ENCODE data around the gene MARVELD3.

MARVELD3 gene

GRCh38 chr16:71671165-71671564 lies 45.2 kb downstream of the MARVELD3 start:
- TF ChIP-seq CTCF (IDR thresholded peaks at IDR 0.05) = no peak

DNA sequence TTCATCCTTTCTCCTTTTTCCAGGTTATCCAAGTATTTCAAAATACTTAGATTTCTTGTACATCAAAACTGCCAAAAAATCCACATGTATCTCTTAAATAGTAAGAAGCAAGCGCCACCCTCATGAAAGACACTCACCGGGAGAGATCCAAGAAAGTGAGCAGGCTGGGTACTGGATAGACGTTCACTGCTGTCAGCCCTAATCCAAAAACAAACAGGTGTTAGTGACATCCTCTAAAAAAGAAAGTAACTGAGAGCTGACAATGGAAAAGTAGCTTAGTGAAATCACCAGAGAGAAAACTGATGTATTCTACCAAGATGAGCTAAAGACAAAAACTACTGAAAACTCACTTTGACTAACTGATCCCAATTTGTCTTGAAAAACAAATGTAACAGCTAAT lies 46.1 kb downstream of the MARVELD3 start:
- TF ChIP-seq CTCF (IDR thresholded peaks at IDR 0.05) = no peak

DNA sequence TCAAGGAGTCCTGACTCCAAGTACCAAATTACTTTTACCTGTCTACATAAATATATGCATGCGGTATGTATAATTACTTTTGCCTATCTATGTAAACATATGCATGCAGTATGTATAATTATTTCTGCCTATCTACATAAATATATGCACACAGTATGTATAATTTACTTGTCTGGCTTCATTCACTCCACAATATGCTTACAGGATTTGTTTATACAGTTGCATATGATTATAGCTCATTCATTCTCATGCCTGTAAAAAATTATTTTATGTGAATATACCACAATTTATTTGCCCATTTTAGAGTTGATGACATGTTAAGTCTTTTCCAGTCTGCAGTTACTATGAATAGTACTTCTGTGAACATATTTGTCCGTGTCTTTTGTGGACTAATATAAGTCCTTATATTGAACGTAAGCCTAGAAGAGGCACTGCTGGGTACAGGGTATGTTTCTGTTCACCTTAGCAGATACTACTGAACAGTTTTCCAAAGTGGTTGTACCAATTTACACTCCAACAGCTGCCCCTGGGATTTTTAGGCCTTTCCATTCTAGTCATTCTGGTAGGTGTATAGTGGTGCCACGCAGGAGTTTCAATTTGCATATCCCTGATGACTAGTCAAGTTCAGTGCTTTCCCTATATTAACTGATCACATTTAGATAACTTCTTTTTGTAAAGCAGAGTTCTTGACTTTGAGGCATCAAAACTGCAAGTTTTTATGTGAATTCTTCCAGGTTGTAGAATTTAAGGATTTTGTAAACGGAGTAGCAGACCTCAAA lies 47.0 kb downstream of the MARVELD3 start:
- TF ChIP-seq CTCF (IDR thresholded peaks at IDR 0.05) = no peak

DNA sequence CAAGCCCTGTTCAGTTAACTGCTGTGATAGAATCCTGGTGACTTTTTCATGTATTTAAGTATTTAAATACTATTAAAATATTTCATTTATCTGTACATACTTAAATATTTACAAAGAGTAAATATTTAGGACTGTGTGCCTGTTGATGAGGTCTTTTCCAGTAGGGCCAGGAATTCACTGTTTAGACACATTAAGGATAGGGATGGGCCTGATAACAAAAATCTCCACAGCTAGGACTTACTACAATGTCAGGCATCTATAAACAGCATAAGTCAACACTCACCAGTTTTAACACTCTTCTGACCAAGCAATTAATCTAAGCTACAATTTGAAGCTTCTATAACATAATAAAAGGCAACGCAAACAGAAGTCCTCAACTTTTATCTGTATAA lies 47.6 kb downstream of the MARVELD3 start:
- no peak for TF ChIP-seq CTCF (IDR thresholded peaks at IDR 0.05)

- no peak for TF ChIP-seq CTCF (IDR thresholded peaks at IDR 0.05)
Measured at GRCh38 chr16:71674229-71674628, 48.2 kb downstream of the MARVELD3 start.

- TF ChIP-seq CTCF (IDR thresholded peaks at IDR 0.05) = no peak
Measured at GRCh38 chr16:71675380-71675779, 49.4 kb downstream of the MARVELD3 start.

GRCh38 chr16:71676236-71676635 lies 50.3 kb downstream of the MARVELD3 start:
- no peak for TF ChIP-seq CTCF (IDR thresholded peaks at IDR 0.05)

GRCh38 chr16:71681360-71681759 lies 55.4 kb downstream of the MARVELD3 start:
- TF ChIP-seq CTCF (IDR thresholded peaks at IDR 0.05) = no peak
